Brain microvascular endothelial cell (primary cell): ENCODE results near the gene TSPO.

Experiments used
- DNase-seq: peaks from one replicate; pipeline ENCODE4 v3.0.0-alpha.2; 2020
- H3K27ac ChIP-seq: fragments of 250-450 bp; sonication (Bioruptor Pico); 2 replicates; pipeline ENCODE4 v1.5.1; 2020; ENCODE audit warnings: mild to moderate bottlenecking, moderate library complexity
- H3K27me3 ChIP-seq: fragments of 250-450 bp; sonication (Bioruptor Pico); replicated peaks from 2 replicates; pipeline ENCODE4 v1.5.1; 2020; ENCODE audit warnings: mild to moderate bottlenecking
- H3K36me3 ChIP-seq: fragments of 250-450 bp; sonication (Bioruptor Pico); replicated peaks from 2 replicates; pipeline ENCODE4 v1.5.1; 2020; ENCODE audit warnings: mild to moderate bottlenecking
- H3K4me3 ChIP-seq: 2 replicates; pipeline ENCODE4 v1.5.1; 2011; ENCODE audit warnings: low read depth, mild to moderate bottlenecking, control low read depth, low read length, moderate library complexity
- CTCF ChIP-seq: IDR thresholded peaks from 2 replicates; pipeline ENCODE4 v1.5.1; 2011; ENCODE audit warnings: low read depth, mild to moderate bottlenecking, moderate library complexity, low read length, control low read depth, inconsistent platforms; ENCODE audit errors: missing control alignments
- in situ Hi-C: cut with HindIII; loops from 2 replicates; pipeline ENCODE4 v1.10.0; 2017; ENCODE audit warnings: low sequenced_read_pairs, low pct_ligation_motif_present

TSPO gene

GRCh38 chr22:43110444-43110926, 40.9 kb upstream of the TSPO start, which contains the start of gene BIK:
TSS of gene BIK (plus strand) at chr22:43110750. CDS start at chr22:43124023, 13,273 bp downstream.
- DNase-seq = no peak
- H3K36me3 ChIP-seq = no peaks in the 10 kb centered on the region
- peak; percentile 40 for TF ChIP-seq CTCF
- H3K27ac ChIP-seq = no peak within 1 kb of the TSS
- peak within 1 kb of the TSS; percentile 43 for H3K4me3 ChIP-seq
- peaks cover 19% of the 10 kb centered on the region for H3K27me3 ChIP-seq
- in situ Hi-C loops = no loop called here

GRCh38 chr22:43110927-43111623, 40.3 kb upstream of the TSPO start:
- DNase-seq = no peak
- Histone ChIP-seq H3K27me3 (peaks cover 19% of the 10 kb centered on the region), H3K36me3 (no peaks in the 10 kb centered on the region), H3K27ac (no peak overlapping the region), H3K4me3 (peak overlapping the region; percentile 43)
- TF ChIP-seq CTCF = no peak
- in situ Hi-C loops = no loop called here

- H3K27me3 ChIP-seq = peaks cover 19% of the 10 kb centered on the region
- in situ Hi-C loops = no loop called here
- H3K4me3 ChIP-seq = no peak overlapping the region
- H3K27ac ChIP-seq = no peak overlapping the region
- no peak for DNase-seq
- no peaks in the 10 kb centered on the region for H3K36me3 ChIP-seq
- no peak for TF ChIP-seq CTCF
Measured at GRCh38 chr22:43113526-43114251, 37.7 kb upstream of the TSPO start.

GRCh38 chr22:43114958-43115357, 36.4 kb upstream of the TSPO start:
- H3K27me3 ChIP-seq = peaks cover 16% of the 10 kb centered on the region
- in situ Hi-C loops = no loop called here
- no peak overlapping the region for H3K4me3 ChIP-seq
- DNase-seq = no peak
- no peak overlapping the region for H3K27ac ChIP-seq
- no peaks in the 10 kb centered on the region for H3K36me3 ChIP-seq
- no peak for TF ChIP-seq CTCF

GRCh38 chr22:43116932-43117331, 34.4 kb upstream of the TSPO start:
- TF ChIP-seq CTCF = no peak
- no peak for DNase-seq
- in situ Hi-C loops = no loop called here
- Histone ChIP-seq H3K27ac (no peak overlapping the region), H3K4me3 (no peak overlapping the region), H3K27me3 (no peaks in the 10 kb centered on the region), H3K36me3 (no peaks in the 10 kb centered on the region)
